GM12874 (cell line): ENCODE results near the gene APOBEC2.

Experiments
- CTCF ChIP-seq: IDR thresholded peaks from 2 replicates; pipeline ENCODE4 v1.5.1; 2011; ENCODE audit warnings: low read depth, mild to moderate bottlenecking, control low read depth, low read length, moderate library complexity; ENCODE audit not compliant: insufficient read depth

Gene APOBEC2

GRCh38 chr6:41047745-41048732 is 5.0 kb upstream of the APOBEC2 start:
- TF ChIP-seq CTCF, result no peak

- no peak for TF ChIP-seq CTCF
Observed at GRCh38 chr6:41049521-41049920, 3.5 kb upstream of the APOBEC2 start.

GRCh38 chr6:41049955-41050354 is 3.0 kb upstream of the APOBEC2 start:
- no peak for TF ChIP-seq CTCF

GRCh38 chr6:41050536-41050935 is 2.5 kb upstream of the APOBEC2 start:
- no peak for TF ChIP-seq CTCF

GRCh38 chr6:41051873-41052272 is 1.1 kb upstream of the APOBEC2 start:
- TF ChIP-seq CTCF, result no peak

- TF ChIP-seq CTCF, result no peak
Observed at GRCh38 chr6:41054511-41054910, 1.5 kb downstream of the APOBEC2 start.

- no peak for TF ChIP-seq CTCF
Observed at GRCh38 chr6:41055149-41055548, 2.1 kb downstream of the APOBEC2 start.
